ENCODE data around the gene CSH1.
"Not testable (repeated sequence)": the region's sequence is repeated elsewhere in the genome, so short reads cannot be mapped to it uniquely, and the experiment has no call there.

The CSH1 gene

GRCh38 chr17:63869491-63870291 lies 26.7 kb downstream of the CSH1 start:
- in situ Hi-C loops (cut with MboI; ENCODE audit: low sequenced_read_pairs): not testable (repeated sequence)

DNA sequence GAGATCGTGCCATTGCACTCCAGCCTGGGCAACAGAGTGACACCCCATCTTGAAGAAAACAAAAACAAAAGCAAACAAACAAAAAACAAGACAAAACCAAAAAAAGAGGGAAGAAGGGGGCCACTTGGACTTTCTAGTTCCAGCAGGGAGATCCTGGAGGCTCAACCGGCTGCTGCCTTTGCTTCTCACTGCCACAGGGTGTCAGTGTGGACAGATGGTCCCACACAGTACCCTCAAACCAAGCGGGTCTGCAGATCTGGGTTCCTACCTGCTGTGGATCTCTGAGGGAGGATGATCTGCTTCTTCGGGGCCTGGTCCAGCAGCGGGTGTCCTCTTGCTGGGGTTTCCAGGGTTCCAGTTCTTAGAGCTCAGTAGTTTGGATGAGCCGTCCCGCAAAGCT lies 29.7 kb downstream of the CSH1 start:
- in situ Hi-C loops (cut with MboI; ENCODE audit: low sequenced_read_pairs): not testable (repeated sequence)

DNA sequence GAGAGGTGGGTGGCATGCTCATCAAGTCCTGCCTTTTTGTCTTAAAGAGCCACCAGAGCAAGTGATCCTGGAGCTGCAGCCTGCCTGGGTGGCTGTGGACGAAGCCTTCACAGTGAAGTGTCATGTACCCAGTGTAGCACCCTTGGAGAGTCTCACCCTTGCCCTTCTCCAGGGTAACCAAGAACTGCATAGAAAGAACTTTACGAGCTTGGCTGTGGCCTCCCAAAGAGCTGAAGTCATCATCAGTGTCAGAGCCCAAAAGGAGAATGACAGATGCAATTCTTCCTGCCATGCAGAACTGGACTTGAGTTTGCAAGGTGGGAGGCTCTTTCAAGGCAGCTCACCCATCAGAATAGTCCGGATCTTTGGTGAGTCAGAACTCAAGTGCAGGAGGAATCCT lies 37.1 kb downstream of the CSH1 start:
- in situ Hi-C loops (cut with MboI; ENCODE audit: low sequenced_read_pairs): no loop called here

GRCh38 chr17:63856425-63856824 lies 39.9 kb downstream of the CSH1 start:
- in situ Hi-C loops (cut with MboI; ENCODE audit: low sequenced_read_pairs): not testable (repeated sequence)

DNA sequence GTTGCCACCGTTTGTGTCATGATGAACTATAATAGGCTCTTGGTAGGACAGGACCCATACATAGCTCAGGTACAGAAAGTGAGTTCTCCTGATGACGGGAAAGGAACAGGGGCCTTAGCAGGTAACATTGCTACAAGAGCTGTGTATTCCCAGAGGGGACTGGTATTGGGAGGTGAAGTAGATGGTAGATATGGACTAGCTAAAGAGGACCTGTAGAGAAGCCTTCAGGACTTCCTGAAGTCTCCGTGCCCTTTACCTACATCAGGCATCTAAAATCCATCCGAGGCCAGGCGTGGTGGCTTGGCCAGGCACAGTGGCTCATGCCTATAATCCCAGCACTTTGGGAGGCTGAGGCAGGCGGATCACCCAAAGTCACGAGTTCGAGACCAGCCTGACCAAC lies 41.2 kb downstream of the CSH1 start:
- in situ Hi-C loops (cut with MboI; ENCODE audit: low sequenced_read_pairs): no loop called here

- in situ Hi-C loops (cut with MboI; ENCODE audit: low sequenced_read_pairs): no loop called here
Observed at GRCh38 chr17:63854709-63855108, 41.7 kb downstream of the CSH1 start.

DNA sequence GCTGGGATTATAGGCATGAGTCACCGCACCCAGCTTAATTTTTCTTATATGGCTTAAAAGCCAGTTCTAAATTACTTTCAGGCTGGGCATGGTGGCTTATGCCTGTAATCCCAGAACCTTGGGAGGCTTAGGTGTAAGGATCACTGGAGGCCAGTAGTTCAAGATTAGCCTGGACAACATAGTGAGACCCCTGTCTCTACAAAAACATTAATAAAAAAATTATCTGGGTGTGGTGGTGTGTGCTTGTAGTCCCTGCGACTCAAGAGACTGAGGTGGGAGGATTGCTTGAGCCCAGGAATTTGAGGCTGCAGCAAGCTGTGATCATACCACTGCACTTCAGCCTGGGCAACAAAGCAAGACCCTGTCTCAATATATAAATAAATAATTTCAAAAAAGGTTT lies 43.1 kb downstream of the CSH1 start:
- in situ Hi-C loops (cut with MboI; ENCODE audit: low sequenced_read_pairs): no loop called here

GRCh38 chr17:63850401-63850800 lies 46.0 kb downstream of the CSH1 start:
- in situ Hi-C loops (cut with MboI; ENCODE audit: low sequenced_read_pairs): no loop called here

- in situ Hi-C loops (cut with MboI; ENCODE audit: low sequenced_read_pairs): no loop called here
Observed at GRCh38 chr17:63848834-63849689, 47.3 kb downstream of the CSH1 start.

- in situ Hi-C loops (cut with MboI; ENCODE audit: low sequenced_read_pairs): no loop called here
Observed at GRCh38 chr17:63847525-63848249, 48.7 kb downstream of the CSH1 start.

- in situ Hi-C loops (cut with MboI; ENCODE audit: low sequenced_read_pairs): no loop called here
Observed at GRCh38 chr17:63845509-63845908, 50.9 kb downstream of the CSH1 start.
